Naive thymus-derived CD4-positive, alpha-beta T cell (primary cell): ENCODE results near the gene PBX3. TPM values are rescaled to one million over a fixed set of nuclear protein-coding genes. Genes with fewer than 3 reads are reported as not detected.

Experiments
- ATAC-seq: fragments of 150-1000 bp; cut with Tn5 transposase; 2 replicates; pipeline ENCODE4 v1.10.0; 2021; ENCODE audit warnings: mild to moderate bottlenecking, moderate library complexity
- CTCF ChIA-PET: fragments of 350-600 bp; sonication (Branson Sonifier 250); formaldehyde crosslinking; loops from one replicate; lab custom pipeline; 2021; ENCODE audit warnings: antibody characterized with exemption; lab: Charles Lee
- POLR2A ChIA-PET: fragments of 350-600 bp; sonication (Branson Sonifier 250); formaldehyde crosslinking; loops from one replicate; lab custom pipeline; 2021; ENCODE audit warnings: antibody characterized with exemption, inconsistent platforms; lab: Charles Lee
- DNase-seq, 9 donors: peaks; one replicate each; pipeline versions ENCODE4 v3.0.0 to v3.0.0-alpha.2; 2020 to 2022; ENCODE audit warnings: mixed read lengths in 1 of 9
- H3K27ac ChIP-seq: one replicate; pipeline ENCODE4 v1.7.0; 2013; ENCODE audit warnings: mild to moderate bottlenecking, low read depth, low read length, moderate library complexity
- H3K27me3 ChIP-seq, 2 donors: one replicate each; pipeline ENCODE4 v1.7.0; 2013; ENCODE audit warnings: low read length in 2 of 2, mild to moderate bottlenecking in 2 of 2, moderate library complexity in 2 of 2; ENCODE audit not compliant: control insufficient read depth in 2 of 2, insufficient read depth in 2 of 2
- H3K36me3 ChIP-seq, 3 experiments: 1 replicate in 2 of 3; 2 replicates in 1 of 3; pipeline ENCODE4 v1.7.0; 2013; ENCODE audit warnings: low read length in 3 of 3, mild to moderate bottlenecking in 3 of 3, moderate library complexity in 1 of 3; ENCODE audit not compliant: insufficient read depth in 3 of 3, control insufficient read depth in 2 of 3
- H3K4me1 ChIP-seq, 2 donors: one replicate each; pipeline ENCODE4 v1.7.0; 2013; ENCODE audit warnings: low read length in 2 of 2, mild to moderate bottlenecking in 2 of 2, moderate library complexity in 1 of 2; ENCODE audit not compliant: control insufficient read depth in 2 of 2, insufficient read depth in 2 of 2
- H3K4me3 ChIP-seq: 2 replicates; pipeline ENCODE4 v1.7.0; 2013; ENCODE audit warnings: mild to moderate bottlenecking, low read length
- H3K9me3 ChIP-seq, 3 experiments: 1 replicate in 2 of 3; 2 replicates in 1 of 3; pipeline ENCODE4 v1.7.0; 2013; ENCODE audit warnings: low read length in 3 of 3; ENCODE audit not compliant: control insufficient read depth in 2 of 3
- H3K27ac Mint-ChIP-seq, 9 donors: one replicate each; pipeline ENCODE4 v1.8.0; 2020 to 2022; ENCODE audit warnings: mixed read lengths in 9 of 9, mild to moderate bottlenecking in 8 of 9, moderate library complexity in 5 of 9, inconsistent platforms in 2 of 9
- H3K27me3 Mint-ChIP-seq, 5 donors: one replicate each; pipeline ENCODE4 v1.8.0; 2021 to 2022; ENCODE audit warnings: mixed read lengths in 5 of 5, mild to moderate bottlenecking in 1 of 5
- H3K36me3 Mint-ChIP-seq, 5 donors: one replicate each; pipeline ENCODE4 v1.8.0; 2020 to 2022; ENCODE audit warnings: mixed read lengths in 5 of 5, mild to moderate bottlenecking in 3 of 5, inconsistent platforms in 1 of 5
- H3K4me1 Mint-ChIP-seq, 7 donors: one replicate each; pipeline ENCODE4 v1.8.0; 2020 to 2022; ENCODE audit warnings: mixed read lengths in 7 of 7, mild to moderate bottlenecking in 3 of 7, inconsistent platforms in 1 of 7
- H3K4me3 Mint-ChIP-seq, 10 donors: one replicate each; pipeline ENCODE4 v1.8.0; 2020 to 2022; ENCODE audit warnings: mild to moderate bottlenecking in 10 of 10, mixed read lengths in 10 of 10, moderate library complexity in 6 of 10, inconsistent platforms in 2 of 10
- H3K9me3 Mint-ChIP-seq, 11 donors: one replicate each; pipeline ENCODE4 v1.8.0; 2020 to 2022; ENCODE audit warnings: mixed read lengths in 11 of 11, mild to moderate bottlenecking in 4 of 11, inconsistent platforms in 1 of 11, moderate library complexity in 1 of 11
- intact Hi-C, 2 donors: fragments of 100-400 bp; cut with micrococcal nuclease; formaldehyde crosslinking; loops; one replicate each; pipeline ENCODE4 v1.15.1; 2023
- polyA plus RNA-seq, 2 donors: library from polyadenylated mRNA; unstranded; fragments of 300-500 nt; fragmentation: Illumina TruSeq; gene quantifications; one replicate each; pipeline ENCODE4 v1.2.3, GENCODE V29; 2021
- total RNA-seq, 6 experiments: library from RNA in 5 of 6; stranded (reverse) in 5 of 6; gene quantifications; 1 replicate in 5 of 6; 2 replicates in 1 of 6; pipeline ENCODE4 v1.2.3 and lab custom pipeline; 2021 to 2026

PBX3 gene
- total and polyA plus RNA-seq, 7 experiments from 2014 or later = 3.6 to 38.1 (median 18.9) TPM

GRCh38 chr9:125990793-125991220 lies 243.6 kb downstream of the PBX3 start:
- ATAC-seq (no peak), DNase-seq (no peak)
- Histone ChIP-seq H3K27ac (no peak overlapping the region), H3K27me3 (no peaks in the 10 kb centered on the region), H3K9me3 (no peaks in the 10 kb centered on the region), H3K36me3 (no peaks in the 10 kb centered on the region), H3K4me3 (no peak overlapping the region), H3K4me1 (no peaks in the 10 kb centered on the region)
- H3K4me1 Mint-ChIP-seq = peaks cover 0 to 2% (median 0%) of the 10 kb centered on the region in 7 donors
- H3K27me3 Mint-ChIP-seq = no peaks in the 10 kb centered on the region
- H3K9me3 Mint-ChIP-seq = no peaks in the 10 kb centered on the region
- no peaks in the 10 kb centered on the region for H3K36me3 Mint-ChIP-seq
- H3K27ac Mint-ChIP-seq = no peak overlapping the region
- ChIA-PET POLR2A (no interaction called here), CTCF (no interaction called here)
- no peak overlapping the region for H3K4me3 Mint-ChIP-seq
- intact Hi-C loops = no loop called here

GRCh38 chr9:125991886-125992529 lies 244.8 kb downstream of the PBX3 start:
- Histone ChIP-seq H3K4me3 (no peak overlapping the region), H3K4me1 (no peaks in the 10 kb centered on the region), H3K36me3 (no peaks in the 10 kb centered on the region), H3K9me3 (no peaks in the 10 kb centered on the region), H3K27ac (no peak overlapping the region), H3K27me3 (no peaks in the 10 kb centered on the region)
- H3K27ac Mint-ChIP-seq = no peak overlapping the region
- no peak overlapping the region for H3K4me3 Mint-ChIP-seq
- peaks cover 0 to 4% (median 0%) of the 10 kb centered on the region in 5 donors for H3K27me3 Mint-ChIP-seq
- H3K4me1 Mint-ChIP-seq = peaks cover 0 to 2% (median 0%) of the 10 kb centered on the region in 7 donors
- no peaks in the 10 kb centered on the region for H3K36me3 Mint-ChIP-seq
- ATAC-seq (no peak), DNase-seq (no peak)
- CTCF ChIA-PET = no interaction called here
- intact Hi-C loops = no loop called here
- peaks cover 0 to 2% (median 0%) of the 10 kb centered on the region in 11 donors for H3K9me3 Mint-ChIP-seq
- POLR2A ChIA-PET = no interaction called here

- H3K4me1 ChIP-seq = no peaks in the 10 kb centered on the region
- peaks cover 0 to 3% (median 0%) of the 10 kb centered on the region in 11 donors for H3K9me3 Mint-ChIP-seq
- no peak overlapping the region for H3K27ac Mint-ChIP-seq
- H3K4me3 Mint-ChIP-seq = no peak overlapping the region
- CTCF ChIA-PET = no interaction called here
- H3K9me3 ChIP-seq = no peaks in the 10 kb centered on the region
- intact Hi-C loops = no loop called here
- no peak overlapping the region for H3K27ac ChIP-seq
- ATAC-seq (no peak), DNase-seq (no peak)
- no peak overlapping the region for H3K4me3 ChIP-seq
- H3K27me3 ChIP-seq = no peaks in the 10 kb centered on the region
- H3K27me3 Mint-ChIP-seq = peaks cover 0 to 6% (median 0%) of the 10 kb centered on the region in 5 donors
- POLR2A ChIA-PET = no interaction called here
- H3K36me3 ChIP-seq = no peaks in the 10 kb centered on the region
- H3K36me3 Mint-ChIP-seq = no peaks in the 10 kb centered on the region
- no peaks in the 10 kb centered on the region for H3K4me1 Mint-ChIP-seq
Measured at GRCh38 chr9:125992557-125992956, 245.4 kb downstream of the PBX3 start.

GRCh38 chr9:125993466-125993865 lies 246.3 kb downstream of the PBX3 start:
- no peaks in the 10 kb centered on the region for H3K27me3 ChIP-seq
- DNase-seq = no peak
- H3K27me3 Mint-ChIP-seq = peaks cover 0 to 6% (median 0%) of the 10 kb centered on the region in 5 donors

GRCh38 chr9:125994066-125994943 lies 247.1 kb downstream of the PBX3 start:
- H3K36me3 Mint-ChIP-seq = no peaks in the 10 kb centered on the region
- no peak overlapping the region for H3K27ac Mint-ChIP-seq
- H3K27ac ChIP-seq = no peak overlapping the region
- peaks cover 0 to 3% (median 0%) of the 10 kb centered on the region in 11 donors for H3K9me3 Mint-ChIP-seq
- H3K27me3 ChIP-seq = no peaks in the 10 kb centered on the region
- DNase-seq = no peak
- peaks cover 0 to 6% (median 0%) of the 10 kb centered on the region in 5 donors for H3K27me3 Mint-ChIP-seq
- H3K4me1 ChIP-seq = no peaks in the 10 kb centered on the region
- H3K4me1 Mint-ChIP-seq = no peaks in the 10 kb centered on the region
- intact Hi-C loops = no loop called here
- ATAC-seq = no peak
- no peak overlapping the region for H3K4me3 ChIP-seq
- CTCF ChIA-PET = no interaction called here
- no peaks in the 10 kb centered on the region for H3K36me3 ChIP-seq
- H3K9me3 ChIP-seq = no peaks in the 10 kb centered on the region
- POLR2A ChIA-PET = no interaction called here
- H3K4me3 Mint-ChIP-seq = no peak overlapping the region

More at GRCh38 chr9:125993466-125993865, 246.3 kb downstream of the PBX3 start:
- intact Hi-C loops = no loop called here
- Histone ChIP-seq H3K4me3 (no peak overlapping the region), H3K9me3 (no peaks in the 10 kb centered on the region), H3K36me3 (no peaks in the 10 kb centered on the region), H3K27ac (no peak overlapping the region), H3K4me1 (no peaks in the 10 kb centered on the region)
- Mint-ChIP-seq H3K4me1 (no peaks in the 10 kb centered on the region), H3K4me3 (no peak overlapping the region), H3K27ac (no peak overlapping the region), H3K36me3 (no peaks in the 10 kb centered on the region), H3K9me3 (peaks cover 0 to 3% (median 0%) of the 10 kb centered on the region in 11 donors)
- ChIA-PET CTCF (no interaction called here), POLR2A (no interaction called here)
- ATAC-seq = no peak

GRCh38 chr9:125995006-125995405 lies 247.8 kb downstream of the PBX3 start:
- Histone ChIP-seq H3K27me3 (no peaks in the 10 kb centered on the region), H3K4me1 (no peaks in the 10 kb centered on the region), H3K27ac (no peak overlapping the region), H3K36me3 (no peaks in the 10 kb centered on the region), H3K9me3 (no peaks in the 10 kb centered on the region), H3K4me3 (no peak overlapping the region)
- no peak overlapping the region for H3K27ac Mint-ChIP-seq
- H3K27me3 Mint-ChIP-seq = peaks cover 0 to 6% (median 0%) of the 10 kb centered on the region in 5 donors
- ATAC-seq (no peak), DNase-seq (no peak)
- no peak overlapping the region for H3K4me3 Mint-ChIP-seq
- intact Hi-C loops = no loop called here
- no peaks in the 10 kb centered on the region for H3K36me3 Mint-ChIP-seq
- ChIA-PET CTCF (no interaction called here), POLR2A (no interaction called here)
- peaks cover 0 to 3% (median 0%) of the 10 kb centered on the region in 11 donors for H3K9me3 Mint-ChIP-seq
- no peaks in the 10 kb centered on the region for H3K4me1 Mint-ChIP-seq
